Fibroblast of villous mesenchyme (primary cell): Measurements from ENCODE around the gene CMIP. TPM values are rescaled to one million over a fixed set of nuclear protein-coding genes. Genes with fewer than 3 reads are reported as not detected.
"Not testable (repeated sequence)": the region's sequence is repeated elsewhere in the genome, so short reads cannot be mapped to it uniquely, and the experiment has no call there.

Experiments used
- DNase-seq: peaks from one replicate; pipeline ENCODE4 v3.0.0-alpha.2; 2010; ENCODE audit warnings: low read depth
- H3K4me3 ChIP-seq: 2 replicates; pipeline ENCODE4 v1.5.1; 2011; ENCODE audit warnings: low read depth, mild to moderate bottlenecking, low read length
- CTCF ChIP-seq: IDR thresholded peaks from 2 replicates; pipeline ENCODE4 v1.5.1; 2012; ENCODE audit warnings: low read depth, mild to moderate bottlenecking, low read length; ENCODE audit not compliant: insufficient read depth
- total RNA-seq: library from RNA; depleted of rRNA; stranded (reverse); fragments of >200 nt; gene quantifications from 2 replicates; pipeline ENCODE4 v1.2.3, GENCODE V29; 2012

The CMIP gene
- total RNA-seq, 1 donor, result 7.8 TPM

DNA sequence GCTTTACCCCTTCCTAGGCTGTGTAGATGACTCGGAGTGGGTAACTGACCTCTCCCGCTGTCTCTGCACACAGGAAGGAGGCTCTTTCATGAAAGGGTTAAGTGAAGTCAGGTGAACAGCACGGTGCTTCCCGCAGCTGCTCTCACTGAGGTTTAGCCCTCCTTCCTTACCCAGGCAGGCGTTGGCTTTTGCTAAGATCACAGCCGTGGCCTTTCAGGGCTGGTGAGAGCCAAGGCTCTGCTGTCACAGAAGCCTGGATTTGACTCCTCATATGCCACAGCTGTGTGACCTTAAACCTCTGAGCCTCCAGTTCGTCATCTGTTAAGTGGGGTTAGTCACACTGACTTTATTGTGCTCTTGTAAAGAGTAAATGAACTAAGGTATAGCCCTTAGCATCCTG lies 243.6 kb downstream of the CMIP start:
- DNase-seq, result no peak

GRCh38 chr16:81688839-81689238 lies 244.2 kb downstream of the CMIP start:
- DNase-seq, H3K4me3 ChIP-seq: not testable (repeated sequence)

More for the DNA sequence above, 243.6 kb downstream of the CMIP start:
- no peak for TF ChIP-seq CTCF
- no peak overlapping the region for H3K4me3 ChIP-seq

DNA sequence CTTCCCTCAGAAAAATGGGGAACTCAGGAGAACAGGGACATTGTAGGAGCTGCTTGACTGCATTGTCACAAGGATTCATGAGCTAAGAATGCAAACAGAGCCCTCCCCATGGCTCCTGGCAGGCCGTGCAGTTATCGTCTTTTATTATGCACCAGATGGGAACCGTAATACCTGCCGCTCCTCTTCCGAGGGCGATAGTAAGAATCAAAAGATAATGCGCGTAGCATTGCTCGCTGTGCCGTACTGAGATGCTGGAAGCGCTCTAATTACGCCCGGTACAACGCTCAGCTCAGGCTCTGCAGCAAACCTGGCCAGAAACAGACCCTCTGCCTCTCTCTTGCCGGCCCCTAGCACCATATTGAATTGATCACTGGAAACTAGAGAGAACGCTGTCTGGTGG lies 247.4 kb downstream of the CMIP start:
- TF ChIP-seq CTCF, result no peak
- DNase-seq, result no peak

GRCh38 chr16:81692571-81692970 lies 248.0 kb downstream of the CMIP start:
- no peak overlapping the region for H3K4me3 ChIP-seq
- no peak for TF ChIP-seq CTCF
- no peak for DNase-seq

More for the DNA sequence above, 247.4 kb downstream of the CMIP start:
- no peak overlapping the region for H3K4me3 ChIP-seq

DNA sequence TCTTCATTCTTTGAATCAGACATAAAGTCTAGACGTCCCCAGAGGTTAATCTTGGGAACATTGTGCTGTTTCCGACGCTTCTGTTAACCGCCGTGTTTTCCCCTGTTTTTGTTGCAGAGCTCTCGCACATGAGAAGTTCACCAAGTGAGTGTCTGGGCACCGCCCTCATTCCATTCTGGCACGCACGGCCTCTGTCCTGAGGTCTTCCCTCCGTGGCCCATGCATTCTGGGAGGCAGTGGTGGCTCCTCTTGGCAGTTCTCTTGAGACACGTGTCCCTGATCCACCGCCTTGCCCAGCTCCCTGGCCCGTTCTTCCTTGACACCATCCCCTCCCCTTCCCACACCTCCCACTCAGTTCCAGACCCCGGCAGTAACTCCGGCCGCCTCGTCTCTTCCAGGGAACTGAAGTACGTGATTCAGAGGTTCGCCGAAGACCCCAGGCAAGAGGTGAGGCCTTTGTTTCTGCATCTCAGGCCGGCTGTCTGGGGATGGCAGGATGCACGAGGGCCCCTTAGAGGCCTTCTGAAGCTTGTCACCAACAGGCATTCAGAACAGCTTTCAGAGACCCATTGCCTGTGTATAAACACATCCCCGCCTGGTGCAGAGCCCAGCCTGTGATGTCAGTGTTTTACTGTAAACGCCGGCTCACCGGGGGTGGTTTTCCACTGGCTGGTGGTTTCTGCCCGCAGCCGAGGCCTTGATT lies 248.6 kb downstream of the CMIP start:
- DNase-seq, result peak; percentile 64
- no peak overlapping the region for H3K4me3 ChIP-seq
- no peak for TF ChIP-seq CTCF

DNA sequence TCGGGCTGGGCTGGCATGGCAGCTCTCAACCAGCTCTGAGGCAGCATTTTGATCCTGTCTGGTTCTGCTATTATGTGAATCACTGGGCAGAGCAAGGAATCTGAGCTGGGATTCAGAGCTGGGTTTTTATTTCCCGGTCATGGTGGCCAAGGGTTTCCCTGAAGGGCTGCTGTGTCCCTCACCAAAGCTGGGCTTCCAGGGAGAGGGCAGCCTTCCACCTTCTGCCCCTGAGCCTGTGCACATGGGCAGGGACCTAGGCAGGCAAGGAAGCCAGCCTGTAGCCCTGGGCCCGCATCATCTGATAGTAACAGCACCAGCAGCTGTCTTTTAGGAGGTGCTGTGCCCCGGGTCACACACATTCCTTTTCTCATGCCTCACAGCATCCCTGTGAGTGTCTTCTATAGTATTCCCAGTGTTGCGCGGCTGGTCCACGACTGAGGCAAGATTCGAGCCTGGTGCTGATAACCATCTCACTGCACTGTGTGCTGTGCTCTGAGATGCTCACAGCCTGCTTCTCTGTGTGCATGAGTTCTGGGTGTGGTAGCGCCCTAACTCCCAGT lies 249.2 kb downstream of the CMIP start:
- no peak for DNase-seq
- H3K4me3 ChIP-seq, result no peak overlapping the region
- TF ChIP-seq CTCF, result no peak

DNA sequence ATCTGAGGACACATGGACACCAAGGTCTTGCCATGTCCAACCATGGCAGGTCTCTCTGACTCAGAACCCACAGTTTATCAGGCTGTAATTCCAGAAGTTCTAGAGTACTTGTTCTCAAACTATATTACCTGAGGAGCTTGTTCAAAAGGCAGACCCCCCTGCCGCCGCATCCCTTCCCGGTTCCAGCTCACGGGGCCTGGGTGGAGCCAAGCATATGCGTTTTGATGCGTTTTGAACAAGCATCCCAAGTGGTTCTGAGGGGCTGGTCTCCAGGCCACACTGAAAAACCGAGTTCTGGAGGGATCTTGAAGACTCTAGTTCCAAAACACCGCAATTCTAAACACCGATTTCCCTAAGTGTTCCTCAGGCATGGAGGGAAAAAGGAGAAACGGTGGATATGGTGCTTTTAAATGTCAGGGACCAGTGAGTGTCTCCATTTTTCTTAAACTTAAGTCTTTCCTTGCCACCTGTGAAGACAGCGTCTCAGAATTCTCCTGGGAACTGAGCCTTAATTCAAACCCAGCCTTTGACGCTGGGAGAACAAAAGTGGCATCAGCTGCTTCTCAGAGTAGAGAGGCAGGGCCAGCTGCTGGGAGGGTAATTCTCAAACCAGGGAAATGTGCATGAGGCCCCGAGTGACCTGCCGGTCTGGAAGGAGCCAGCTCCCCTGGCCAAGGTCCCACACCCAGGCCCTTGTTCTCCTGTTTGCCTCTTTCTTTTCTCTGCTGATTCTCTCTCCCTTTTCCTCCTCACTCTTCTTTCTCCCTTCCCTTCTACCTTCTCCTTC lies 250.1 kb downstream of the CMIP start:
- no peak for TF ChIP-seq CTCF
- no peak for DNase-seq
- no peak overlapping the region for H3K4me3 ChIP-seq
